ENCODE results near the gene TMEM208. TPM values are rescaled to one million over a fixed set of nuclear protein-coding genes. Genes with fewer than 3 reads are reported as not detected.

TMEM208 gene
- total and polyA plus RNA-seq, 2 of the 13 experiments (the other 11 are each of a cell fraction or from before 2014, with no cell fraction given), result 58.8 to 72.9 TPM

DNA sequence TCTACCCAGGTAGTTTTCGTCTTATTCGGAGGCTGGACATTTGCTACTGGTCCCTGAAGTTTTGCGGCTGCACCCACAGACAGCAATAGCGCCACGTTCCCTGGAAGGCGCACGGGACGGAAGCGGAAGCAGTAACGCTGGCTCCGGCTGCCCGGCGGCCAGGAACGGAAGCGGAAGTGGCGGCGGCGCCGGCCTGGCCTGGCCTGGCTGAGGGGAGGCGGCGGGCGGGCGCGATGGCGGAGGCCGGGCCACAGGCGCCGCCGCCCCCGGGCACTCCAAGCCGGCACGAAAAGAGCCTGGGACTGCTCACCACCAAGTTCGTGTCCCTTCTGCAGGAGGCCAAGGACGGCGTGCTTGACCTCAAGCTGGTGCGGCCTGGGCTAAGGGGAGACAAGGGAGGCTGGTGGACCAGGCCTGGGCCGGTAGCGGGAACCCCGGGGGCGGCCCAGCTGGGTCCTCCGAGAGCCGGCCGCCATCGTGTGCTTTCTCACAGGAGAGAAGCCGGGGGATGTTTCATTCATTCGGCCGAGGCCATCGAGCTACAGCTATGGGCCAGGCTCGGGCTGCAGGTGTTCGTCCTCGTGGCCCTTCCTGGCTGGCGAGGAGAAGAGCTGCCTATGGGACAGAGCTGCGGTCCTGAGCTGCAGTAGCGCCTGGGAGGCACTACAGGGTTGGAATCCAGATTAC lies 34.8 kb upstream of the TMEM208 start, which contains the start of gene E2F4 (continued):
- TF ChIP-seq CREBL2 (CRISPR knock-in tag; IDR thresholded peaks at IDR 0.05; ENCODE audit: borderline replicate concordance) (peak; percentile 64; the same call in 1 of the 2 replicates), CCDC6 (CRISPR knock-in tag; IDR thresholded peaks at IDR 0.05) (peak; percentile 89), ZNF547 (CRISPR knock-in tag; IDR thresholded peaks at IDR 0.05) (peak; percentile 84), PREB (CRISPR knock-in tag; IDR thresholded peaks at IDR 0.05) (no peak; the same call in 1 of the 2 replicates), ZNF317 (CRISPR knock-in tag; IDR thresholded peaks at IDR 0.05) (no peak), GATA4 (IDR thresholded peaks at IDR 0.05; ENCODE audit: borderline replicate concordance, low read depth) (0 out of 2 replicates have a peak, but pooled peaks have one; percentile 14), TOE1 (CRISPR knock-in tag; IDR thresholded peaks at IDR 0.05) (no peak), ZNF446 (CRISPR knock-in tag; IDR thresholded peaks at IDR 0.05) (peak; percentile 86), MAFF (IDR thresholded peaks at IDR 0.05; ENCODE audit: low read depth, low read length) (0 out of 2 replicates have a peak, but pooled peaks have one; percentile 1), ZBTB21 (CRISPR knock-in tag; IDR thresholded peaks at IDR 0.05) (no peak)
- TF ChIP-seq, protein P1, sequence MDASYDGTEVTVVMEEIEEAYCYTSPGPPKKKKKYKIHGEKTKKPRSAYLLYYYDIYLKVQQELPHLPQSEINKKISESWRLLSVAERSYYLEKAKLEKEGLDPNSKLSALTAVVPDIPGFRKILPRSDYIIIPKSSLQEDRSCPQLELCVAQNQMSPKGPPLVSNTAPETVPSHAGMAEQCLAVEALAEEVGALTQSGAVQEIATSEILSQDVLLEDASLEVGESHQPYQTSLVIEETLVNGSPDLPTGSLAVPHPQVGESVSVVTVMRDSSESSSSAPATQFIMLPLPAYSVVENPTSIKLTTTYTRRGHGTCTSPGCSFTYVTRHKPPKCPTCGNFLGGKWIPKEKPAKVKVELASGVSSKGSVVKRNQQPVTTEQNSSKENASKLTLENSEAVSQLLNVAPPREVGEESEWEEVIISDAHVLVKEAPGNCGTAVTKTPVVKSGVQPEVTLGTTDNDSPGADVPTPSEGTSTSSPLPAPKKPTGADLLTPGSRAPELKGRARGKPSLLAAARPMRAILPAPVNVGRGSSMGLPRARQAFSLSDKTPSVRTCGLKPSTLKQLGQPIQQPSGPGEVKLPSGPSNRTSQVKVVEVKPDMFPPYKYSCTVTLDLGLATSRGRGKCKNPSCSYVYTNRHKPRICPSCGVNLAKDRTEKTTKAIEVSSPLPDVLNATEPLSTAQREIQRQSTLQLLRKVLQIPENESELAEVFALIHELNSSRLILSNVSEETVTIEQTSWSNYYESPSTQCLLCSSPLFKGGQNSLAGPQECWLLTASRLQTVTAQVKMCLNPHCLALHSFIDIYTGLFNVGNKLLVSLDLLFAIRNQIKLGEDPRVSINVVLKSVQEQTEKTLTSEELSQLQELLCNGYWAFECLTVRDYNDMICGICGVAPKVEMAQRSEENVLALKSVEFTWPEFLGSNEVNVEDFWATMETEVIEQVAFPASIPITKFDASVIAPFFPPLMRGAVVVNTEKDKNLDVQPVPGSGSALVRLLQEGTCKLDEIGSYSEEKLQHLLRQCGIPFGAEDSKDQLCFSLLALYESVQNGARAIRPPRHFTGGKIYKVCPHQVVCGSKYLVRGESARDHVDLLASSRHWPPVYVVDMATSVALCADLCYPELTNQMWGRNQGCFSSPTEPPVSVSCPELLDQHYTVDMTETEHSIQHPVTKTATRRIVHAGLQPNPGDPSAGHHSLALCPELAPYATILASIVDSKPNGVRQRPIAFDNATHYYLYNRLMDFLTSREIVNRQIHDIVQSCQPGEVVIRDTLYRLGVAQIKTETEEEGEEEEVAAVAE (CRISPR knock-in tag; IDR thresholded peaks at IDR 0.05; ENCODE audit: borderline replicate concordance), result peak; percentile 44; the same call in 1 of the 2 replicates
- TF ChIP-seq, protein P2, sequence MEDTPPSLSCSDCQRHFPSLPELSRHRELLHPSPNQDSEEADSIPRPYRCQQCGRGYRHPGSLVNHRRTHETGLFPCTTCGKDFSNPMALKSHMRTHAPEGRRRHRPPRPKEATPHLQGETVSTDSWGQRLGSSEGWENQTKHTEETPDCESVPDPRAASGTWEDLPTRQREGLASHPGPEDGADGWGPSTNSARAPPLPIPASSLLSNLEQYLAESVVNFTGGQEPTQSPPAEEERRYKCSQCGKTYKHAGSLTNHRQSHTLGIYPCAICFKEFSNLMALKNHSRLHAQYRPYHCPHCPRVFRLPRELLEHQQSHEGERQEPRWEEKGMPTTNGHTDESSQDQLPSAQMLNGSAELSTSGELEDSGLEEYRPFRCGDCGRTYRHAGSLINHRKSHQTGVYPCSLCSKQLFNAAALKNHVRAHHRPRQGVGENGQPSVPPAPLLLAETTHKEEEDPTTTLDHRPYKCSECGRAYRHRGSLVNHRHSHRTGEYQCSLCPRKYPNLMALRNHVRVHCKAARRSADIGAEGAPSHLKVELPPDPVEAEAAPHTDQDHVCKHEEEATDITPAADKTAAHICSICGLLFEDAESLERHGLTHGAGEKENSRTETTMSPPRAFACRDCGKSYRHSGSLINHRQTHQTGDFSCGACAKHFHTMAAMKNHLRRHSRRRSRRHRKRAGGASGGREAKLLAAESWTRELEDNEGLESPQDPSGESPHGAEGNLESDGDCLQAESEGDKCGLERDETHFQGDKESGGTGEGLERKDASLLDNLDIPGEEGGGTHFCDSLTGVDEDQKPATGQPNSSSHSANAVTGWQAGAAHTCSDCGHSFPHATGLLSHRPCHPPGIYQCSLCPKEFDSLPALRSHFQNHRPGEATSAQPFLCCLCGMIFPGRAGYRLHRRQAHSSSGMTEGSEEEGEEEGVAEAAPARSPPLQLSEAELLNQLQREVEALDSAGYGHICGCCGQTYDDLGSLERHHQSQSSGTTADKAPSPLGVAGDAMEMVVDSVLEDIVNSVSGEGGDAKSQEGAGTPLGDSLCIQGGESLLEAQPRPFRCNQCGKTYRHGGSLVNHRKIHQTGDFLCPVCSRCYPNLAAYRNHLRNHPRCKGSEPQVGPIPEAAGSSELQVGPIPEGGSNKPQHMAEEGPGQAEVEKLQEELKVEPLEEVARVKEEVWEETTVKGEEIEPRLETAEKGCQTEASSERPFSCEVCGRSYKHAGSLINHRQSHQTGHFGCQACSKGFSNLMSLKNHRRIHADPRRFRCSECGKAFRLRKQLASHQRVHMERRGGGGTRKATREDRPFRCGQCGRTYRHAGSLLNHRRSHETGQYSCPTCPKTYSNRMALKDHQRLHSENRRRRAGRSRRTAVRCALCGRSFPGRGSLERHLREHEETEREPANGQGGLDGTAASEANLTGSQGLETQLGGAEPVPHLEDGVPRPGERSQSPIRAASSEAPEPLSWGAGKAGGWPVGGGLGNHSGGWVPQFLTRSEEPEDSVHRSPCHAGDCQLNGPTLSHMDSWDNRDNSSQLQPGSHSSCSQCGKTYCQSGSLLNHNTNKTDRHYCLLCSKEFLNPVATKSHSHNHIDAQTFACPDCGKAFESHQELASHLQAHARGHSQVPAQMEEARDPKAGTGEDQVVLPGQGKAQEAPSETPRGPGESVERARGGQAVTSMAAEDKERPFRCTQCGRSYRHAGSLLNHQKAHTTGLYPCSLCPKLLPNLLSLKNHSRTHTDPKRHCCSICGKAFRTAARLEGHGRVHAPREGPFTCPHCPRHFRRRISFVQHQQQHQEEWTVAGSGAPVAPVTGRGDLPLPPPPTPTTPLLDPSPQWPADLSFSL (CRISPR knock-in tag; IDR thresholded peaks at IDR 0.05), result no peak
- TF ChIP-seq, protein P3, sequence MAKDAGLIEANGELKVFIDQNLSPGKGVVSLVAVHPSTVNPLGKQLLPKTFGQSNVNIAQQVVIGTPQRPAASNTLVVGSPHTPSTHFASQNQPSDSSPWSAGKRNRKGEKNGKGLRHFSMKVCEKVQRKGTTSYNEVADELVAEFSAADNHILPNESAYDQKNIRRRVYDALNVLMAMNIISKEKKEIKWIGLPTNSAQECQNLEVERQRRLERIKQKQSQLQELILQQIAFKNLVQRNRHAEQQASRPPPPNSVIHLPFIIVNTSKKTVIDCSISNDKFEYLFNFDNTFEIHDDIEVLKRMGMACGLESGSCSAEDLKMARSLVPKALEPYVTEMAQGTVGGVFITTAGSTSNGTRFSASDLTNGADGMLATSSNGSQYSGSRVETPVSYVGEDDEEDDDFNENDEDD (CRISPR knock-in tag; IDR thresholded peaks at IDR 0.05; ENCODE audit: borderline replicate concordance), result no peak; the same call in 1 of the 2 replicates

Measured in HepG2 (cell line).